GM23338 (cell line): ENCODE measurements around the gene LIME1. TPM values are rescaled to one million over a fixed set of nuclear protein-coding genes. Genes with fewer than 3 reads are reported as not detected.

Experiments
- ATAC-seq: fragments of 200-7000 bp; cut with Tn5 transposase; 3 replicates; pipeline ENCODE4 v1.9.1; 2020
- DNase-seq: peaks from one replicate; pipeline ENCODE4 v3.0.0-alpha.2; 2015; ENCODE audit warnings: low spot score
- H2AFZ ChIP-seq: fragments of 200-600 bp; sonication (generic); 2 replicates; pipeline ENCODE4 v1.8.0; 2016; ENCODE audit warnings: antibody characterized with exemption, mild to moderate bottlenecking, moderate library complexity
- H3F3A ChIP-seq: fragments of 200-600 bp; sonication (generic); replicated peaks from 2 replicates; pipeline ENCODE4 v1.8.0; 2017; ENCODE audit warnings: antibody characterized with exemption, mixed run types, low read depth
- H3K27ac ChIP-seq: fragments of 200-600 bp; sonication (generic); 2 replicates; pipeline ENCODE4 v1.6.1; 2016; ENCODE audit warnings: low read depth
- H3K27me3 ChIP-seq: fragments of 200-600 bp; sonication (generic); 2 replicates; pipeline ENCODE4 v1.8.0; 2016; ENCODE audit warnings: mild to moderate bottlenecking, mixed run types, moderate library complexity; ENCODE audit not compliant: insufficient read depth
- H3K36me3 ChIP-seq: fragments of 200-600 bp; sonication (generic); 2 replicates; pipeline ENCODE4 v1.8.0; 2016; ENCODE audit warnings: mild to moderate bottlenecking; ENCODE audit not compliant: insufficient read depth
- H3K4me1 ChIP-seq: fragments of 200-600 bp; sonication (generic); 2 replicates; pipeline ENCODE4 v1.8.0; 2016; ENCODE audit warnings: mild to moderate bottlenecking, moderate library complexity; ENCODE audit not compliant: insufficient read depth
- H3K4me2 ChIP-seq: fragments of 200-600 bp; sonication (generic); 2 replicates; pipeline ENCODE4 v1.7.1; 2017; ENCODE audit warnings: mixed run types
- H3K4me3 ChIP-seq: fragments of 200-600 bp; sonication (generic); 2 replicates; pipeline ENCODE4 v1.6.1; 2016; ENCODE audit warnings: mixed run types
- H3K79me2 ChIP-seq: fragments of 200-600 bp; sonication (generic); replicated peaks from 2 replicates; pipeline ENCODE4 v1.8.0; 2017; ENCODE audit warnings: mild to moderate bottlenecking; ENCODE audit not compliant: insufficient read depth
- H3K9me2 ChIP-seq: fragments of 200-600 bp; sonication (generic); 2 replicates; pipeline ENCODE4 v1.8.0; 2017; ENCODE audit not compliant: insufficient read depth
- H4K20me1 ChIP-seq: fragments of 200-600 bp; sonication (generic); replicated peaks from 2 replicates; pipeline ENCODE4 v1.8.0; 2017; ENCODE audit warnings: mild to moderate bottlenecking; ENCODE audit not compliant: insufficient read depth
- H3K27ac Mint-ChIP-seq: 2 replicates; pipeline ENCODE4 v1.8.0; 2020; ENCODE audit warnings: inconsistent platforms, mild to moderate bottlenecking, moderate library complexity, mixed read lengths
- H3K27me3 Mint-ChIP-seq: 3 replicates; pipeline ENCODE4 v1.8.0; 2022; ENCODE audit warnings: low read depth, mild to moderate bottlenecking, moderate library complexity, mixed read lengths, inconsistent platforms; ENCODE audit not compliant: insufficient read depth, poor library complexity
- H3K36me3 Mint-ChIP-seq: 3 replicates; pipeline ENCODE4 v1.8.0; 2021; ENCODE audit warnings: low read depth, mild to moderate bottlenecking, inconsistent platforms, moderate library complexity, mixed read lengths
- H3K4me1 Mint-ChIP-seq: 3 replicates; pipeline ENCODE4 v1.8.0; 2020; ENCODE audit warnings: mild to moderate bottlenecking, inconsistent platforms, mixed read lengths
- H3K4me3 Mint-ChIP-seq: 3 replicates; pipeline ENCODE4 v1.8.0; 2021; ENCODE audit warnings: moderate library complexity, mild to moderate bottlenecking, inconsistent platforms, mixed read lengths
- H3K9me3 Mint-ChIP-seq: 3 replicates; pipeline ENCODE4 v1.8.0; 2020; ENCODE audit warnings: moderate library complexity, mild to moderate bottlenecking, inconsistent platforms, mixed read lengths
- CREB1 ChIP-seq: fragments of 250-450 bp; sonication (Bioruptor Pico); IDR thresholded peaks from 2 replicates; pipeline ENCODE4 v1.5.0; 2020; ENCODE audit warnings: low read depth, mild to moderate bottlenecking, moderate library complexity
- EZH2 ChIP-seq: fragments of 200-600 bp; sonication (generic); IDR thresholded peaks from one replicate; pipeline ENCODE4 v1.8.0; 2017; ENCODE audit warnings: antibody characterized with exemption, mild to moderate bottlenecking, low read depth; ENCODE audit not compliant: unreplicated experiment
- EZH2phosphoT487 ChIP-seq: fragments of 200-600 bp; sonication (generic); IDR thresholded peaks from one replicate; pipeline ENCODE4 v1.8.1; 2018; ENCODE audit warnings: antibody characterized with exemption; ENCODE audit not compliant: unreplicated experiment
- JUNB ChIP-seq: IDR thresholded peaks from one replicate; pipeline ENCODE4 v1.6.1; 2016; ENCODE audit warnings: antibody characterized with exemption; ENCODE audit not compliant: unreplicated experiment
- NANOG ChIP-seq: IDR thresholded peaks from 2 replicates; pipeline ENCODE4 v1.6.1; 2016; ENCODE audit warnings: antibody characterized with exemption, borderline replicate concordance
- POLR2AphosphoS5 ChIP-seq: IDR thresholded peaks from 2 replicates; pipeline ENCODE4 v1.6.1; 2016; ENCODE audit warnings: antibody characterized with exemption, low read depth
- REST ChIP-seq: IDR thresholded peaks from one replicate; pipeline ENCODE4 v1.6.1; 2018; ENCODE audit warnings: antibody characterized with exemption; ENCODE audit not compliant: unreplicated experiment
- ZNF114 ChIP-seq: fragments of 250-450 bp; sonication (Bioruptor Pico); IDR thresholded peaks from 2 replicates; pipeline ENCODE4 v1.5.0; 2020; ENCODE audit warnings: mild to moderate bottlenecking, moderate library complexity
- ZNF331 ChIP-seq: fragments of 250-450 bp; sonication (Bioruptor Pico); IDR thresholded peaks from 2 replicates; pipeline ENCODE4 v1.5.0; 2020; ENCODE audit warnings: low read depth, mild to moderate bottlenecking, moderate library complexity
- polyA plus RNA-seq: library from polyadenylated mRNA; unstranded; fragments of >200 nt; fragmentation: Nextera tagmentation; extraction: Ambion mirVana; gene quantifications from 2 replicates; pipeline ENCODE4 v1.2.1, GENCODE V29; 2016
- total RNA-seq: library from RNA; depleted of rRNA; stranded (reverse); fragments of >200 nt; shearing (Covaris generic); gene quantifications from 2 replicates; pipeline ENCODE4 v1.2.3, GENCODE V29; 2014
- TF ChIP-seq, protein P1 (sequence below): fragments of 250-450 bp; sonication (Bioruptor Pico); IDR thresholded peaks from 2 replicates; pipeline ENCODE4 v1.5.0; 2020; ENCODE audit warnings: mild to moderate bottlenecking, moderate library complexity
- TF ChIP-seq, protein P2 (sequence below), 2 experiments: fragments of 200-600 bp in 1 of 2; sonication (generic) in 1 of 2; conservative IDR thresholded peaks; 2 replicates each; pipeline versions ENCODE4 v1.5.1 to v1.6.1; 2016 to 2017; ENCODE audit warnings: antibody characterized with exemption in 2 of 2, low read depth in 2 of 2, mild to moderate bottlenecking in 2 of 2, moderate library complexity in 1 of 2

LIME1 gene
- total and polyA plus RNA-seq, 2 experiments from 2014 or later, result 4.7 to 12.2 TPM

GRCh38 chr20:63738687-63739129 lies 2.2 kb downstream of the LIME1 start:
- H3K4me1 ChIP-seq, result peaks cover 7% of the 10 kb centered on the region; the same call in 1 of the 2 replicates
- H3K27me3 Mint-ChIP-seq, result peaks cover 12% of the 10 kb centered on the region
- H3K4me3 ChIP-seq, result peak overlapping the region; percentile 63
- DNase-seq (peak; percentile 82), ATAC-seq (peak; percentile 24)
- H3K4me2 ChIP-seq, result peak overlapping the region; percentile 91
- H3K9me2 ChIP-seq, result no peaks in the 10 kb centered on the region
- H3K4me3 Mint-ChIP-seq, result peak overlapping the region; percentile 37; the same call in 1 of the 3 replicates
- no peaks in the 10 kb centered on the region for H3K36me3 ChIP-seq
- H2AFZ ChIP-seq, result no peak overlapping the region; the same call in 1 of the 2 replicates
- no peak overlapping the region for H3K27ac Mint-ChIP-seq
- H3K4me1 Mint-ChIP-seq, result no peaks in the 10 kb centered on the region
- peaks cover 11% of the 10 kb centered on the region for H3K36me3 Mint-ChIP-seq
- H3F3A ChIP-seq, result peaks cover 12% of the 10 kb centered on the region; the same call in 1 of the 2 replicates
- TF ChIP-seq JUNB (no peak), CREB1 (CRISPR knock-in tag) (no peak), ZNF114 (no peak), NANOG (no peak), REST (no peak), EZH2 (no peak), ZNF331 (CRISPR knock-in tag) (no peak), EZH2phosphoT487 (no peak), POLR2AphosphoS5 (no peak)
- TF ChIP-seq, protein P1, sequence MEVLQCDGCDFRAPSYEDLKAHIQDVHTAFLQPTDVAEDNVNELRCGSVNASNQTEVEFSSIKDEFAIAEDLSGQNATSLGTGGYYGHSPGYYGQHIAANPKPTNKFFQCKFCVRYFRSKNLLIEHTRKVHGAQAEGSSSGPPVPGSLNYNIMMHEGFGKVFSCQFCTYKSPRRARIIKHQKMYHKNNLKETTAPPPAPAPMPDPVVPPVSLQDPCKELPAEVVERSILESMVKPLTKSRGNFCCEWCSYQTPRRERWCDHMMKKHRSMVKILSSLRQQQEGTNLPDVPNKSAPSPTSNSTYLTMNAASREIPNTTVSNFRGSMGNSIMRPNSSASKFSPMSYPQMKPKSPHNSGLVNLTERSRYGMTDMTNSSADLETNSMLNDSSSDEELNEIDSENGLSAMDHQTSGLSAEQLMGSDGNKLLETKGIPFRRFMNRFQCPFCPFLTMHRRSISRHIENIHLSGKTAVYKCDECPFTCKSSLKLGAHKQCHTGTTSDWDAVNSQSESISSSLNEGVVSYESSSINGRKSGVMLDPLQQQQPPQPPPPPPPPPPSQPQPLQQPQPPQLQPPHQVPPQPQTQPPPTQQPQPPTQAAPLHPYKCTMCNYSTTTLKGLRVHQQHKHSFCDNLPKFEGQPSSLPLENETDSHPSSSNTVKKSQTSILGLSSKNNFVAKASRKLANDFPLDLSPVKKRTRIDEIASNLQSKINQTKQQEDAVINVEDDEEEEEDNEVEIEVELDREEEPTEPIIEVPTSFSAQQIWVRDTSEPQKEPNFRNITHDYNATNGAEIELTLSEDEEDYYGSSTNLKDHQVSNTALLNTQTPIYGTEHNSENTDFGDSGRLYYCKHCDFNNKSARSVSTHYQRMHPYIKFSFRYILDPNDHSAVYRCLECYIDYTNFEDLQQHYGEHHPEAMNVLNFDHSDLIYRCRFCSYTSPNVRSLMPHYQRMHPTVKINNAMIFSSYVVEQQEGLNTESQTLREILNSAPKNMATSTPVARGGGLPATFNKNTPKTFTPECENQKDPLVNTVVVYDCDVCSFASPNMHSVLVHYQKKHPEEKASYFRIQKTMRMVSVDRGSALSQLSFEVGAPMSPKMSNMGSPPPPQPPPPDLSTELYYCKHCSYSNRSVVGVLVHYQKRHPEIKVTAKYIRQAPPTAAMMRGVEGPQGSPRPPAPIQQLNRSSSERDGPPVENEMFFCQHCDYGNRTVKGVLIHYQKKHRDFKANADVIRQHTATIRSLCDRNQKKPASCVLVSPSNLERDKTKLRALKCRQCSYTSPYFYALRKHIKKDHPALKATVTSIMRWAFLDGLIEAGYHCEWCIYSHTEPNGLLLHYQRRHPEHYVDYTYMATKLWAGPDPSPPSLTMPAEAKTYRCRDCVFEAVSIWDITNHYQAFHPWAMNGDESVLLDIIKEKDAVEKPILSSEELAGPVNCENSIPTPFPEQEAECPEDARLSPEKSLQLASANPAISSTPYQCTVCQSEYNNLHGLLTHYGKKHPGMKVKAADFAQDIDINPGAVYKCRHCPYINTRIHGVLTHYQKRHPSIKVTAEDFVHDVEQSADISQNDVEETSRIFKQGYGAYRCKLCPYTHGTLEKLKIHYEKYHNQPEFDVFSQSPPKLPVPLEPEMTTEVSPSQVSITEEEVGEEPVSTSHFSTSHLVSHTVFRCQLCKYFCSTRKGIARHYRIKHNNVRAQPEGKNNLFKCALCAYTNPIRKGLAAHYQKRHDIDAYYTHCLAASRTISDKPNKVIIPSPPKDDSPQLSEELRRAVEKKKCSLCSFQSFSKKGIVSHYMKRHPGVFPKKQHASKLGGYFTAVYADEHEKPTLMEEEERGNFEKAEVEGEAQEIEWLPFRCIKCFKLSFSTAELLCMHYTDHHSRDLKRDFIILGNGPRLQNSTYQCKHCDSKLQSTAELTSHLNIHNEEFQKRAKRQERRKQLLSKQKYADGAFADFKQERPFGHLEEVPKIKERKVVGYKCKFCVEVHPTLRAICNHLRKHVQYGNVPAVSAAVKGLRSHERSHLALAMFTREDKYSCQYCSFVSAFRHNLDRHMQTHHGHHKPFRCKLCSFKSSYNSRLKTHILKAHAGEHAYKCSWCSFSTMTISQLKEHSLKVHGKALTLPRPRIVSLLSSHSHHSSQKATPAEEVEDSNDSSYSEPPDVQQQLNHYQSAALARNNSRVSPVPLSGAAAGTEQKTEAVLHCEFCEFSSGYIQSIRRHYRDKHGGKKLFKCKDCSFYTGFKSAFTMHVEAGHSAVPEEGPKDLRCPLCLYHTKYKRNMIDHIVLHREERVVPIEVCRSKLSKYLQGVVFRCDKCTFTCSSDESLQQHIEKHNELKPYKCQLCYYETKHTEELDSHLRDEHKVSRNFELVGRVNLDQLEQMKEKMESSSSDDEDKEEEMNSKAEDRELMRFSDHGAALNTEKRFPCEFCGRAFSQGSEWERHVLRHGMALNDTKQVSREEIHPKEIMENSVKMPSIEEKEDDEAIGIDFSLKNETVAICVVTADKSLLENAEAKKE (CRISPR knock-in tag), result no peak
- TF ChIP-seq, protein P2, sequence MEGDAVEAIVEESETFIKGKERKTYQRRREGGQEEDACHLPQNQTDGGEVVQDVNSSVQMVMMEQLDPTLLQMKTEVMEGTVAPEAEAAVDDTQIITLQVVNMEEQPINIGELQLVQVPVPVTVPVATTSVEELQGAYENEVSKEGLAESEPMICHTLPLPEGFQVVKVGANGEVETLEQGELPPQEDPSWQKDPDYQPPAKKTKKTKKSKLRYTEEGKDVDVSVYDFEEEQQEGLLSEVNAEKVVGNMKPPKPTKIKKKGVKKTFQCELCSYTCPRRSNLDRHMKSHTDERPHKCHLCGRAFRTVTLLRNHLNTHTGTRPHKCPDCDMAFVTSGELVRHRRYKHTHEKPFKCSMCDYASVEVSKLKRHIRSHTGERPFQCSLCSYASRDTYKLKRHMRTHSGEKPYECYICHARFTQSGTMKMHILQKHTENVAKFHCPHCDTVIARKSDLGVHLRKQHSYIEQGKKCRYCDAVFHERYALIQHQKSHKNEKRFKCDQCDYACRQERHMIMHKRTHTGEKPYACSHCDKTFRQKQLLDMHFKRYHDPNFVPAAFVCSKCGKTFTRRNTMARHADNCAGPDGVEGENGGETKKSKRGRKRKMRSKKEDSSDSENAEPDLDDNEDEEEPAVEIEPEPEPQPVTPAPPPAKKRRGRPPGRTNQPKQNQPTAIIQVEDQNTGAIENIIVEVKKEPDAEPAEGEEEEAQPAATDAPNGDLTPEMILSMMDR (conservative IDR thresholded peaks at IDR 0.05; ENCODE audit: low read depth in 2 of 2), result no peak
- H3K27me3 ChIP-seq, result peaks cover 6% of the 10 kb centered on the region
- no peaks in the 10 kb centered on the region; the same call in 2 of the 3 replicates for H3K9me3 Mint-ChIP-seq
- H3K79me2 ChIP-seq, result no peaks in the 10 kb centered on the region
- H4K20me1 ChIP-seq, result no peaks in the 10 kb centered on the region
- H3K27ac ChIP-seq, result no peak overlapping the region
